ENCODE measurements around the gene GRB2.
"Not testable (repeated sequence)": the region's sequence is repeated elsewhere in the genome, so short reads cannot be mapped to it uniquely, and the experiment has no call there.

The GRB2 gene

DNA sequence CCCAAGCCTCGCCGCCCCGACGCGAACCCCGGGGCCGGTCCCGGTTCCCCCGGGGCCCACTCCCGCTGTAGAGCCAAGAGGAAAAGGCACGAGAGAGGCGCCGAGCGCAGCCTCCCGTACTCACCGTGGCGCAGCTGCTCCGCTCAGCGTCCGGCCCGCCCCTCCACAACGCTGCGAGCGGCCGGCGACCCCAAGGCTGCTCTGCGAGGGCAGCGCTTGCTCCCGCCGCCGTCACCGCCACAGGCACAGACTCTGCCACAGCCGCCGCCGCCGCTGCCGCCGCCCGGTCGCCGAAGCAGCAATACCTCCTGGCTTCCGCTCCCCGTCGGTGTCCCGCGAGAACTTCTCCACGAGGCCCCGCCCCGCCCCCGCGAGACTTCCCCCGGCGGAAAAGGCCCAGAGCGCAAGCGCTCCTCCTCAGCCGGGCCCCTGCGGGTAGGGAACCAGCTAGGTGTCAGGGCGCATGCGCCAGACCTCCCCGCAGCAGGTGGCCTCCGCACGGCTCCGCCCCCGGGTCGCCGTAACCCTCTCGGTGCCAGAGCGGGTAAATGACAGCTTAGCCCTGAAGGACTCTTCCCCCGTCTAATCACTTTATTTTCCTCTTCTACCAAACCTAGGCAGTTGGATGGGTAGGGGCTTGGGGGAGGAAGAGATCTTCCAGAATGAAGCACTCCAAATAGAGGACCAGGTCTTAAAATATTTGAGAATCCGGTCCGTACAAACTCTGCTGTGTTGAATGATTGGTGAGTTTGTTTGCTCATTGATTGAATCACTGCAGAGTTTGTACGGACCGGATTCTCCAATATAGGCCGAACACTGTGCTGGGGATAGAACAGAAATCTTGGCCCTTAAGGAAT, at the start of gene GRB2:
Gene GRB2, minus strand, starts transcription at position 314 of the 857 bp plus-strand sequence. CDS start 12,050 bp downstream, outside the sequence.
- peak; percentile 97 for DNase-seq (ENCODE audit: low spot score)

DNA sequence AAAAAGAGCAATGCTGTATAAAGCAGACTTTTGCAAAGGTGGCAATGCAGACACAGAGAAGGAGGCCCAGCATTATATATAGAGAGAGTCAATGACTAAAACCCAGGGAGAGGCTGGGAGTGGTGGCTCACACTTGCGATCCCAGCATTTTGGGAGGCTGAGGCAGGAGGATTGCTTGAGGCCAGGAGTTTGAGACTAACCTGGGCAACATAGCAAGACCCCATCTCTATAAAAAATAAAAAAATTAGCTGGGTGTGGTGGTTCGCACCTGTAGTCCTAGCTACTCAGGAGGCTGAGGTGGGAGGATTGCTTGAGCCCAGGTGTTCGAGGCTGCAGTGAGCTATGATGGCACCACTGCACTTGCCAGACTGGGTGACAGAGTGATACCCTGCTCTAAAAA, 49.2 kb upstream of the GRB2 start:
- not testable (repeated sequence) for DNase-seq (ENCODE audit: low spot score)

DNA sequence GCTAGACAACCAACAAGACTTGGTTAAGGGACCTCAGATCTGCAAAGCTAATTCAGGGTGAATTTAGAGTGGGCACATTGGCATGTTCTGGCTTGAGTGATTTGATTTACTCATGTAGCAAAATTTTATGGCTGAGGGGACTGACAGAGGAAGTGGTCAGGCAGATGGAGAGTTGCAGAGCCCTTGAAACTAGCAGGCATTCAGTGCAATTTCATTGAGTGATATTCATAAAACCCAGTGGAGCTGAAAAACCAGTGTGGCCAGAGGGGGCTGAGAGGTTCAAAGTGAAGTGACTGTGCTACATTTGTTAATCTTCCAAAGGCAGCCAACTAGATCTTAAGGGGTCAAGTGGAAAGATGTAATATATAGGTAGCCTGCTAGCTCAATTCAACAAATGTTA, 48.7 kb upstream of the GRB2 start:
- no peak for DNase-seq (ENCODE audit: low spot score)

DNA sequence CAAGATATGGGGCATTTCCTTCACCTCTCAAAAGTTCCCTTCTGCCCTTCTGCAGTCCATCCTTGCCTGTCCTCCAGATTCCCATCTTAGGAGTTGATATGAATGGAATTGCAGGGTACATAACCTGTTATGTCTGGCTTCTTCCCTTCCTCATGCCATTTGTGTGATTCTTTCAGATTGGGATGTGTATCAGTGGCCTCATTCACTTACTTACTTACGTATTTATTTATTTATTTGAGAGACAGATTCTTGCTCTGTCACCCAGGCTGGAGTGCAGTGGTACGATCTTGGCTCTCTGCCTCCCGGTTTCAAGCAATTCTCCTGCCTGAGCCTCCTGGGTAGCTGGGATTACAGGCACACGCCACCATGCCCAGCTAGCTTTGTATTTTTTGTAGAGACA, 44.8 kb upstream of the GRB2 start:
- no peak for DNase-seq (ENCODE audit: low spot score)

DNA sequence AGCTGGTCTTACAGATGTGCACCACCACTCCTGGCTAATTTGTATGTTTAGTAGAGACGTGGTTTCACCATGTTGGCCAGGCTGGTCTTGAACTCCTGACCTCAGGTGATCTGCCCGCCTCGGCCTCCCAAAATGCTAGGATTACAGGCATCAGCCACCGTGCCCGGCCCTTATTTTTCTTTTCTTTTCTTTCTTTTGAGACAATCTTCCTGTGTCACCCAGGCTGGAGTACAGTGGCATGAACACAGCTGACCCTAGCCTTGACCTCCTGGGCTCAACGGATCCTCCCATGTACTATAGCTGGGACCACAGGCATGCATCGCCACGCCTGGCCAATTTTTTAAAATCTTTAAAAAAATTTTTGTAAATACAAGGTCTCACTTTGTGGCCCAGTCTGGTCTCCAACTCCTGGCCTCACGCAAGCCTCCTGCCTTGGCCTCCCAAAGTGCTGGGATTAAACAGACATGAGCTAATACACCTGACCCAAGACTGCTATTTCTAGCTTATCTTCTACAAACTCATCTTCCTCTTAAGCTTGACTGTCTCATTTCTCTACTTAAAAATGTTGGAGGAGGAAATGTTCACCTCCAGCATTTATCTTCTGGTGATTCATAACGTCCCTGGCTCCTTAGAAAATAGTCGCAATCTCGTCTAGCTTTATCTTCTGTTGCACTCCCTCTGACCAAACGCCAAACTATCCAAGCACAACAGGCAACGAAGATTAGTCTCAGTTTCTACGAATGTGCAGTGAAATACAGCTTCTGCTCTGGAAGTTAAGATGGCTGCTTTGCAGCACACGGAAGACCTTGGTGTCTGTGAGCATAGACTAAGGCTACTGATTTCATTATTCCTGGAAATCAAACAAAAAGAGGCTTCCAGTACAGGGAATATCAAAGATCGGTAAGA, 42.7 kb upstream of the GRB2 start:
- no peak for DNase-seq (ENCODE audit: low spot score)

DNA sequence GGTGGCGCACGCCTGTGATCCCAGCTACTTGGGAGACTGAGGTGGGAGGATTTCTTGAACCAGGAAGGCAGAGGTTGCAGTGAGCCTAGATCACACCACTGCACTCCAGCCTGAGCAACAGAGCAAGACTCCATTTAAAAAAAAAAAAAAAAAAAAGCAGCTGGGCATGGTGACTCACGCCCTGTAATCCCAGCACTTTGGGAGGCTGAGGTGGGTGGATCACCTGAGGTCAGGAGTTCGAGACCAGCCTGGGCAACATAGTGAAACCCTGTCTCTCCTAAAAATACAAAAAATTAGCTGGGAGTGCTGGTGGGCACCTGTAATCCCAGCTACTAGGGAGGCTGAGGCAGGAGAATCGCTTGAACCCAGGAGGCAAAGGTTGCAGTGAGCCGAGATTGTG, 40.4 kb upstream of the GRB2 start:
- not testable (repeated sequence) for DNase-seq (ENCODE audit: low spot score)

DNA sequence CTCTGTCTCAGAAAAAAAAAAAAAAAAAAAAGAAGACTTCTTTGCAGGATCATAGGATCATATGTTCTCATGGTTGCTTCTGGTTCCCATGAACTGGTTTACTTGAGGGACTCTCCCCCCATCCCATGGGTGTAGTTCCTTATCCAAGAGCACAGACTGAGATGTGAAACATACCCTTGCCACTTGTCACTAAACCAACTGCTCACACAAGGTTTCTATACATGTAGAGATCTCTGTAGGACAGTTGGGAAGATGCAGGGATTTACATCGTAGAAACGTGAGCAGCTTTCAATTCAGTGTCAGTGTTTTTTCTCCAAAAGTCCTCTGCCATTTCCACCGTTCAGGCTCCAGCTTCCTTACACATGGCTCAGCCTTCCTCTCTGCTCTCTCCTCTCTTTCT, 39.8 kb upstream of the GRB2 start:
- no peak for DNase-seq (ENCODE audit: low spot score)

DNA sequence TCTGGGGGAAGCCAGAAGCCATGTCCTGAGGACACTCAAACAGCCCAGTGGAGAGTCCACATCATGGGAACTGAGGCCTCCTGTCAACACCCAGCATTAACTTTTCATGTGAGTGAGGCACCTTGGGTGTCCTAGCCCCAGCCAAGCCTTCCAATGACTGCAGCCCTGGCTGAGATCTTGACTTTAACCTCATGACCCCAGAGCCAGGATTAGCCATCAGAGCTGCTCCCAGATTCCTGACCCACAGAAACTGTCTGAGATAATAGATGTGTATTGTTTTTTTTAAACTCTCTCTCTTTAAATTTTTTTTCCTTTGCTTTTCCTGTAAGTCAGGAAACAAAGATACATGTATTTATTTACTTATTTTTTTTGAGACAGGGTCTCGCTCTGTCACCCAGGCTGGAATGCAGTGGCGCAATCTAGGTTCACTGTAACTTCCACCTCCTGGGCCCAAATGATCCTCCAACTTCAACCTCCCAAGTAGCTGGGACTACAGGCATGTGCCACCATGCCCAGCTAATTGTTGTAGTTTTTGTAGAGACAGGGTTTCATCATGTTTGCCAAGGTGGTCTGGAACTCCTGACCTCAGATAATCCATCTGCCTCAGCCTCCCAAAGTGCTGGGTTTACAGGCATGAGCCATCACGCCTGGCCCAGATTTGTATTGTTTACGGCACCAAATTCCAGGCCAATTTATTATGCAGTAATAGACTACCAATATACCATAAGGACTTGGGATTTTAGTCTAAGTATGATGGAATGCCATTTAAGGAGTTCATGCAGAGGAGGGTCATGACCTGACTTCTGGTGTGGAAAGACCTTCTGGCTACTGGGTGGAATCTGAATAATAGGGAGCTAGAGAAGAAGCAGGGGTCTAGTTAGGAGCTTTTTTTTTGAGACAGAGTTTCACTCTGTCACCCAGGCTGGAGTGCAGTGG, 37.0 kb upstream of the GRB2 start:
- DNase-seq (ENCODE audit: low spot score): no peak

DNA sequence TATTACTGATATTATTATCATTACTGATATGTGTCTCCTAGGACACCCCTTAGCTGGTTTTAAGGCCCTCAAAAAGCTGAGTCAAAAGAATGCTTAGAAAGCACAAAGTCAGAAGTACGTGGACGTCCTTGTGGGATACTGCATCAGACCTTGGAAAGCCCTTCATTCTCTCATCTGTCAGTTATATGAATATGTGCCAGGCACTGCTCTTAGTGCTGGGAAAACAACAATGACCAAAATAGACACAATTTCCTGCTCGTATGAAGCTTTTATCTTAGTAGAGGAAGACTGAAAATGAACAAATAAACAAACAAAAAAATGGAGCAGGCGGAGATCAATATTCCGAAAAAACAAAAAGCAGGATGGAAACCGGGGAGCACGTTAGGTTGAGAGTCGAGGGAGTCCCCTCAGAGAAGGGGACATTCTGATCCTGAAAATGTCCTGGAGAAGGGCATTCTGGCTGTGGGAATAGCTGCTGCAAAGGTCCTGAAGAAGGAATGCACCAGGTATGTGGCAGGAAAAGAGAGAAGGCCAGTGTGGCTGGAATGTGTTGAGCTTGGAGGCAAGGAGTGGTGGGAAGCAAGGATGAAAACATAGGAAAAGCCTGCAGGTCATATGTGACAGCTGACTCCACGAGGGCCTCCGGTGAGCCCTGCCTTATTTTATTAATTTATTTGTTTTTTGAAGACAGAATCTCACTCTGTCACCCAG, 35.4 kb upstream of the GRB2 start:
- DNase-seq (ENCODE audit: low spot score): no peak

DNA sequence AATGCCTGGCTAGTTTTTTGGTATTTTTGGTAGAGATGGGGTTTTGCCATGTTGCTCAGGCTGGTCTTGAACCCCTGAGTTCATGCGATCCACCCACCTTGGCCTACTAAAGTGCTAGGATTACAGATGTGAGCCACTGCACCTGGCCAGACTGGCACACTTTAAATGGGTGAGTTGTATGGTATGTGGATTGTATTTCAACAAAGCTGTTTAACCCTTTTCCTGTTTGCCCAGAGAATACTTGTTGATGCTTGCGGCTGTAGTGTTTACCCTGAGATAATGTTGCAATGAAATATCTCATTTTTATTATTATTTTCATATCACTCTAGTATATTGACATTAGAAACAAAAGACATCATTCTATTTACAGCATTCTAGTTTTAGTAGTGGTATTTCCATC, 33.8 kb upstream of the GRB2 start:
- DNase-seq (ENCODE audit: low spot score): no peak

DNA sequence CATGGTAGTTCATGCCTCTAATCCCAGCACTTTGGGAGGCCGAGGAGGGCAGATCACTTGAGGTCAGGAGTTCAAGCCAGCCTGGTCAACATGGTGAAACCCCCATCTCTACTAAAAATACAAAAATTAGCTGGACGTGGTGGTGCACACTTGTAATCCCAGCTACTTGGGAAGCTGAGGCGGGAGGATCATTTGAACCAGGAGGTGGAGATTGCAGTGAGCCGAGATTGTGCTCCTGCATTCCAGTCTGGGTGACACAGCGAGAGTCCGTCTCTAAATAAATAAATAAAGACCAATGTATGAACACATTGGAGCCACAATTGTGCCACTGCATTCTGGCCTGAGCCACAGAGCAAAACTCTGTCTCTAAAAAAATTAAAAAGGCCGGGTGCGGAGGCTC, 31.9 kb upstream of the GRB2 start:
- DNase-seq (ENCODE audit: low spot score): not testable (repeated sequence)

DNA sequence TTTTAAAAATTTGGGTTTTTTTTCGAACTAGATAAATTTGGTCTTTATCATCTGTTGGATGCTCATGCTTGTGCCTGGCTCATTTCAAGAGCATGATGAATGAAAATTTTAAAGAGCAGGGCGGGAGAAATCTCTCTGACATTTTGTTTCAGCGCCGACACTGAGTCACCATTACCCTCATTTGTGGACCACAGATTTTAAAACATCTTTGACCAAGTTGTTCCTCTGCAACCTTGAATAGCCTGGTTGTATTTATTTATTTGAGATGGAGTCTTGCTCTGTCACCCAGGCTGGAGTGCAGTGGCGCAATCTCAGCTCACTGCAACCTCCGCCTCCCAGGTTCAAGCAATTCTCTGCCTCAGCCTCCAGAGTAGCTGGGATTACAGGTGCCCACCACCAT, 29.0 kb upstream of the GRB2 start:
- not testable (repeated sequence) for DNase-seq (ENCODE audit: low spot score)

DNA sequence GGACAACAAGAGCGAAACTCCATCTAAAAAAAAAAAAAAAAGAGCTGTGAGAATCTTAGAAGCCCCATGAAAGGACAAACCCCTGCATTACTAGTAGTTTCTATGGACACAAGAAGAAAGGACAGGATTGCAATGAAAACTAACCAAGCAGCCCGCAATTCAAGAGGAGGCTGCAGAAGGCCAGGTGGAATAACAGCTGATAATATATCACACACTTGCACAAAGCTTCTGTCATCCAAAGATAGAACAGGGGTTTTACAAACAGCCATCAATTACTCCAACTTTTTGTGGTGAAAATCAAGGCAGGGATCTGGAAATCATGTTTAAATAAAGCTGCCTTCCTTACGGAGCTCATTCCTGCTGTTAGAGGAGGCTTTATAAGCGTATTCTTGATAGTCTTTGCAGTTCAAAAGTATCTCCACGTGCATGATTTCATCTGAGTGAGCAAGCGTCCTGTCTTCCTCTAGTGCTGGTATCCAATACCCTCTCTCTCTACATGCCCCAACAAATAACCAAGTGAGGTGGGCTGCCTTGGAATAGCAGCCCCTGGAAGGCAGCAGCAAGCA, 27.8 kb upstream of the GRB2 start:
- DNase-seq (ENCODE audit: low spot score): no peak

DNA sequence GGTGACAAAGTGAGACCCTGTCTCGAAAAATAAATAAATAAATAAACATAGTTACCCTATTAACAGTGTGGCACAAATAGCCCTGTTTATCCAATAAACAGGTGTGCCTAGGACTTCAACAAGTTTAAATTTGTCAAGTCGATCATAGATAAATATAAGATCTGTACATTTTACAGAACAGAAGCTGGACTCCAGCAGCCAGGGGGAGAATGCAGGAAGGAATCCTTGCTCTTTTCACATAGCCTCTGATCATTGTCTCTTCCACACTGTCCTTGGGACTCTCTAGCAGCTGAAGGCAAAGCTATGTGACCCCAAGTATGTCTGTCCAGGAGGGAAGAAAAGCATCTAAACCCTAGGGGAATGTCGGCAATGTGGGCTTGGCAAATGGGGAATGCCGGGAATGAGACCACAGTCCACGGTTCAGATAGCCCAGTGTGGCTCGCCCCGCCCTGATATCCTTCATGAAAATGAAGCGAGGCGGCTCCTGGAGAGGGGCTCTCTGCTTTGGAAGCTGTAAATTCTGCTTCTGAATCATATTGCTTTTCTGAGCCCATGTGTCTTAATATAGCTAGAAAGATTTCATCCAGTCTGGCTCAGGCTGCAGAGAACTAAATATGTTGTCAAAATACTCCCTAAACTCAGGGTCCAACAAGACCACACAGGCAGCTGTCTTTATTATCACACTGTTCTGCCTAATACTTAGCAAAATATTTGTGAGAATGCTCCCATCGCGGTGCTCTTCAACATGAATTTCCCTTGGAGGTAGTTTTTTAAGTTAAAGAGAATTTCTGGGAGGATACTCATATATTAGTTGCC, 24.9 kb upstream of the GRB2 start:
- DNase-seq (ENCODE audit: low spot score): no peak

DNA sequence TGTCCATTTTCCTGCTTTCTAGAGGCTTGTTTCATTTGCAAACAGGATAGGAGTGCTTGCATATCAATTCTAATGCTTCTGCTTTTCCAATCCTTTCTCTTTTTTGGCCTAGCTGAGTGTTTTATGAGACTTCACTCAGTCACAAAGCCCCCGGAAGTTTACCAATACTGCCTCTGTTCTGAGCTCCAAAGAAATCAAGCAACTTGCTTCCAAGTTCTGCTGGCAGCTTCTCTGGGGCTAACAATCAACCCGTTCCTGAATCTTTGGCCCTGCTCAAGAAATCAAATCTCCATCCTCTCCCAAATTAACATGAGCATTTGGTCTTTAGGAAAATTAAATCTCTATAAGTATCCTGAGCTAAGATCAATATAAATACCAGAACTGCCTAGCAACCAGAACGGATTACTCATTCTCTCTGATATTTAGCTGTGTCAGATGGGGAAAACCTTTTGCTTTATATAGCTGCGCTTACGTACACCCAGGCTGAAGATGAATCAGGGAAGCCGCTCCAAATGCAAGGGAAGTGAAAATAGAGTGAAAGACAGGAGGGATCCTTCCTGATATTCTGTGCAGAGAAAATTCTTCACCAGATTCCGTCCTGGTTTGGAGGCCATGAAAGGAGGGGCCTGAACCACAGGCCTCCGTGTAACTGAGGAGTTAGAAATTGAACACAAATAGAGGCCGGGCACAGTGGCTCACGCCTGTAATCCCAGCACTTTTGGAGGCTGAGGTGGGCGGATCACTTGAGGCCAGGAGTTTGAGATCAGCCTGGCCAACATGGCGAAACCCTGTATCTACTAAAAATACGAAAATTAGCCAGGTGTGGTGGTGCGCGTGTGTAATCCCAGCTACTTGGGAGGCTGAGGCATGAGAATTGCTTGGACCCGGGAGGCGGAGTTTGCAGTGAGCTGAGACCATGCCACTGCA, 23.3 kb upstream of the GRB2 start:
- DNase-seq (ENCODE audit: low spot score): no peak

DNA sequence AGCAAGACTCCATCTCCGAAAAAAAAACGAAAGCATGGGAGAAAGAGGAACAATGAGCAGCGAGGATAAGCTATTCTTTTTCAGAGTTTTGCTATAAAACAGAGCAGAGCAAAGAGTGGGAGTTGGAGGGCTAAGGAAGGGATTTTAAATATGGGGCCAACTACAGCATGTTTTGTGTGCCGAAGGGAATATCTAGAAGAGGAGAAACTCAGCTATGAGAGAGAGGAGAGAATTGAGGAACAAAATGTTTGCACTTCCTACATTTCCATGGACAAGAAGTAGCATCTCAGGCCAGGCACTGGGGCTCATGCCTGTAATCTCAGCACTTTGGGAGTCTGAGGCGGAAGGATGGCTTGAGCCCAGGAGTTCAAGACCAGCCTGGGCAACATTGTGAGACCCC, 13.1 kb upstream of the GRB2 start:
- no peak for DNase-seq (ENCODE audit: low spot score)

DNA sequence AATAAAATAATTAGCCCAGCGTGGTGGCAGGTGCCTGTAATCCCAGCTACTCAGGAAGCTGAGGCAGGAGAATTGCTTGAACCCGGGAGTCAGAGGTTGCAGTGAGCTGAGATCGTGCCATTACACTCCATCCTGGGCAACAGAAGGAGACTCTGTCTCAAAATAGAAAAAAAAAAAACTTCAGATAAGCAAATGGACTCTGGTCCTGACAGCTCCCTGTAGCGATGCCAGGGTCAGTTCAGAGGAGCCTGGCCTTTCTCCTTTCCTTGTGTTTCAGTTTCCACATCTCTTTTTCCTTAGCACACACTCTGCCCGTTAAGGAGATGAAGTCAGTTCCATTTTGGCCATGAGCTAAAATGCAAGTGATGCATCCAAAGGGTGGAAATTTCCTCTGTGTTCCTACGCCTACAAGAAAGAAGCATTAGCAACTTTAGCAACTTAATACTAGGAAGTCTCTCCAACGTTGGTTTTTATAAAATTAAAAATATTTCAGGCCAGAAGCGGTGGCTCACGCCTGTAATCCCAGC, 11.6 kb upstream of the GRB2 start:
- DNase-seq (ENCODE audit: low spot score): no peak

DNA sequence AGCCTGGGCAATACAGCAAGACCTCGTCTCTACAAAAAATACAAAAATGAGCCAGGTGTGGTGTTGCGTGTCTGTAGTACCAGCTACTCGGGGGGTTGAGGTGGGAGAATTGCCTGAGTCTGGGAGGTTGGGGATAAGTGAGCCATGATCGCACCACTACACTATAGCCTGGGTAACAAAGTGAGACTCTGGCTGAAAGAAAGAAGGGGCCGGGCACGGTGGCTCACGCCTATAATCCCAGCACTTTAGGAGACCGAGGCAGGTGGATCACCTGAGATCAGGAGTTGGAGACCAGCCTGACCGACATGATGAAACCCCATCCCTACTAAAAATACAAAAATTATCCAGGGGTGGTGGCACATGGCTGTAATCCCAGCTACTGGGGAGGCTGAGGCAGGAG, 10.5 kb upstream of the GRB2 start:
- no peak for DNase-seq (ENCODE audit: low spot score)

DNA sequence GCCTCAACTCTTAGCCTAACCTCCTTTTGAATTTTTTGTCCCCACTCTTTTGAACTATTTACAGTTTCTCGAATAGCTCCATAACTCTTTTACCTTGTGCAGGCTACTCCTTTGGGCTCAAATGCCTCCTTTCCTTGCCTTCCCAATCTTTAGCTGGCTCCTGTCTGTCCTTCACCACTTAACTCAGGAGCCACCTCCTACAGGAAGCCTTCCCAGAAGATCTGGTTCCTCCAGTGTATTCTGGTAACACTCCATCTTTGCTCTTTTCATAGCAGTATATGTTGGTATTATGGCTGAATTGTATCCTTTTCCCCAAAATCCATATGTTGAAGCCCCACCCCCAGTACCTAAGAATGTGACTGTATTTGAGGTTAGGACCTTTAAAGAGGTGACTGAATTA, 9.0 kb upstream of the GRB2 start:
- DNase-seq (ENCODE audit: low spot score): no peak
